Measurements from ENCODE around the gene MBP. TPM values are rescaled to one million over a fixed set of nuclear protein-coding genes. Genes with fewer than 3 reads are reported as not detected.

The MBP gene
- total RNA-seq, 1 donor: 80.7 TPM

DNA sequence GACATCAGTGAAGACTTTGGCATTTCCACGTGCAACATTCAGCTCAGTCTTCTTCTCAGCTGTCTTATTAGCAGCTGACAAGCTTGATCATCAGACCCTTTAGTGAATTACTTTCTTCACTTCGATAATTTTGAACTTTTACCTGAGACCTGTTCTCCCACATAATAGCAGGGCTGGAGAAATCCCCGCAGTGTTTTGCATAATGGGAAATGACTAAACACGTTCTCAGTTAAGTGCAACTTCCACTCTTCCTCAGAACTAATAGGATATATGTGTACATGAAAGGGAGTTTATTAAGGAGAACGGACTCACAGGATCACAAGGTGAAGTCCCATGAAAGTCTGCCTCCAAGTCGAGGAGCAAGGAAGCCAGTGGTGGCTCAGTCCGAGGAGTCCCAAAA lies 28.8 kb upstream of the MBP start:
- no peaks in the 10 kb centered on the region for H3K27me3 ChIP-seq (ENCODE audit: insufficient read depth, low read length)
- H3K9me3 ChIP-seq (ENCODE audit: low read depth, low read length): no peaks in the 10 kb centered on the region
- H3K4me1 ChIP-seq (ENCODE audit: insufficient read depth, low read length): peaks cover 22% of the 10 kb centered on the region
- no peak overlapping the region for H3K4me3 ChIP-seq (ENCODE audit: low read length)

DNA sequence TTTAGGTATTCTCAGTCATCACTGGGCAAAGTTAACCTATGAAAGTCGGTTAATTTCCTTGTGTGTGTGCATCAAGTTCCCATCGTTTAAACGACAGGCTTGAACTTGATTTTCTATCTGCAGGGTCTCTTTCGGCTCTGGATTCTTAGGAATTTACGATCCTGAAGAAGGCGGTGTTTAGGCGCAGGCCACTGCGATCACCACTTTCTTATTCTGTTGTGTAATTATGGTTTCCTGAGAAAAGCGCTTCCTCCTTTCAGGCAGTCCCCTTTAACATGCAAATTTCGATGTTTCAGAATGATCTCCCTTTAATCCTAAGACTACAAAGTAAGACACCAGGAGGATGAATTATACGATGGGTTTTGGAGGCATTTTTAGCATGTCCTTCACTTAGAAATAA lies 27.9 kb upstream of the MBP start:
- no peaks in the 10 kb centered on the region for H3K9me3 ChIP-seq (ENCODE audit: low read depth, low read length)

DNA sequence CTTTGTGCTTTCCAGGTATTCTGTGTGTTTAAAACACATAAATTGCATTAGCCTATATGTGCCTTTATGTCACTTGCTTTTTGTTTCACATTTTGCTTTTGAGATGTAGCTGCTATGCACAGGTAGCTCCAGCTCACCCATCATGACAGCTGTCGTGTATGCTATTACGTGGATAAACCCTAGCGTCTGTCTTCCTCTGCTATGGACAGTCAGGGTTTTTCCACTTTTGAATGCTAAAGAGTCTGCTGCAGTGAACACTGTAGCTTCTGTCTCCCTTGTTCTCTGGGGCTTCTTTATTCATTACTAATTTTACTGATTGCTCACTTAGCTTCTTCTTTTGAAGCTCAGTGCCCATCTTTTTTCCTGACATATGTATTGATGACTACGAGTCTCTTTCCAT lies 24.7 kb upstream of the MBP start:
- Histone ChIP-seq H3K9me3 (ENCODE audit: low read depth, low read length) (no peaks in the 10 kb centered on the region), H3K27me3 (ENCODE audit: insufficient read depth, low read length) (no peaks in the 10 kb centered on the region), H3K4me3 (ENCODE audit: low read length) (no peak overlapping the region), H3K4me1 (ENCODE audit: insufficient read depth, low read length) (peaks cover 20% of the 10 kb centered on the region)

More for the DNA sequence above, 27.9 kb upstream of the MBP start:
- no peak overlapping the region for H3K4me3 ChIP-seq (ENCODE audit: low read length)
- H3K27me3 ChIP-seq (ENCODE audit: insufficient read depth, low read length): no peaks in the 10 kb centered on the region
- peaks cover 22% of the 10 kb centered on the region for H3K4me1 ChIP-seq (ENCODE audit: insufficient read depth, low read length)

DNA sequence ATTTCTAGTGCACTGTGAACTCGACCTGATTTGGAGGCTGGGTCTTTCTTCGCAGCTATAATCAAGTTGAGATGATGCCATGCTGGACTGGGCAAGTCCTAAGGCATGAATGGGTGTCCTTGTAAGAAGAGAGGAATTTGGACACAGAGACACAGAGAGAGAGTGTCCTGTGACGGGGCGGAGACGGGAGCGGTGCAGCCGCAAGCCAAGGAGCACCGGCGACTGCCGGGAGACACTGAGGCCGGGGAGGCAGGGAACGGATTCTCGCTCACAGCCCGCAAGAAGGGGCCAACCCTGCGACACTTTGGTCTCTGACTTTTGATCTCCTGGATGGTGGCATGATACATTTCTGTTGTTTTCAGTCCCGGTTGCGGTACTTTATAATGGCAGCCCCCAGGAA lies 22.4 kb upstream of the MBP start:
- H3K27me3 ChIP-seq (ENCODE audit: insufficient read depth, low read length): no peaks in the 10 kb centered on the region
- H3K4me3 ChIP-seq (ENCODE audit: low read length): no peak overlapping the region
- no peaks in the 10 kb centered on the region for H3K9me3 ChIP-seq (ENCODE audit: low read depth, low read length)
- H3K4me1 ChIP-seq (ENCODE audit: insufficient read depth, low read length): peaks cover 3% of the 10 kb centered on the region

DNA sequence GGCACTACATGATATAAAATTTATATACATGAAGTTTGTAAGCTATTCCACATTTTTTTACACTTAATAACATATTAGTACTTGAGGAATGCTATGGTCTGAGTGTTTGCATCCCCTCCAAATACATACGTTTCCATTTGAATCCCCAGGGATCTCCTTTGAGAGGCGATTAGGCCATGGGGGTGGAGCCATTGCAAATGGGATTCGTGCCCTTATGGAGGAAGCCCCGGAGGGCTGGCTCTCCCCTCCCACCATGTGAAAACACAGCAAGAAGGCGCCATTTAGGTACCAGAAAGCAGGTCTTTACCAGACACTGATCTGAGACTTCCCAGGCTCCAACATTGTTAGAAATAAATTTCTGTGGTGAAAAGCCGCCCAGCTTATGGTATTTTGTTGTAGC lies 20.8 kb upstream of the MBP start:
- Histone ChIP-seq H3K9me3 (ENCODE audit: low read depth, low read length) (no peaks in the 10 kb centered on the region), H3K4me1 (ENCODE audit: insufficient read depth, low read length) (peaks cover 1% of the 10 kb centered on the region), H3K4me3 (ENCODE audit: low read length) (no peak overlapping the region), H3K27me3 (ENCODE audit: insufficient read depth, low read length) (no peaks in the 10 kb centered on the region)

DNA sequence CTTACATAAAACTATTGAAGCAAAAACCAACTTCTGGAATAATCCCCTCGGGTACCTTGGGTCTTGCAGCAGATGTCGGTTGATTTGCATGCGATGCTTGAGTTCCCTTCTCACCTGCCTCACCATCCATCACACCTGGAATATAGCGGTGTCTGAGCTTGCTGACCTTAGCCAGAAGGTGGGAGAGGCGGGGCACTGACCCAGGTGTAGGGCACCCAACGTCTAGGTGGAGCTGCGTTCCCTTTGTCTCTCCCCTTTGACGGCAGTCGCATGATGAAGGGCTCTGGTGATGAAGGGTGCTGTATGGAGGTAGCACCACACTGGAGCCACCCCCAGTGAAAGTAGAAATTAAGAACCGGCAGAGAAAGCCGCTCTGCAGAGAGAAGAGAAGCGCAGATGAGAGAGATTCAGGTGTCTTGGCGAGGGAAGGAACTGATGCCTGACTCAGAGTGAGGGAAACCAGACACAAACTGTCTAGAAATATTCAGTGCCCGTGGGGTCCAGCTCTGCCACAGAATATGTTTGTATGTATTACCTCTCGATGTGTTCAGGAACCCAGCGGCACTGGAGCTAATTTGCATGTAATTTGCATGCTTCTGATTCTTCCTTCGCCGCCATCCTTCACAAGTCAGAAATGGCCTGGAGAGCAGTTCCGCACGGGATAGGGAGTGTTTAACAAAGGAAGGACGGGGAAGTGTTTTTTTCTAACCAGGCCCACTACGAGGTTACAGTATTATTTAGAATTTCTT lies 19.4 kb upstream of the MBP start:
- H3K9me3 ChIP-seq (ENCODE audit: low read depth, low read length): no peaks in the 10 kb centered on the region

DNA sequence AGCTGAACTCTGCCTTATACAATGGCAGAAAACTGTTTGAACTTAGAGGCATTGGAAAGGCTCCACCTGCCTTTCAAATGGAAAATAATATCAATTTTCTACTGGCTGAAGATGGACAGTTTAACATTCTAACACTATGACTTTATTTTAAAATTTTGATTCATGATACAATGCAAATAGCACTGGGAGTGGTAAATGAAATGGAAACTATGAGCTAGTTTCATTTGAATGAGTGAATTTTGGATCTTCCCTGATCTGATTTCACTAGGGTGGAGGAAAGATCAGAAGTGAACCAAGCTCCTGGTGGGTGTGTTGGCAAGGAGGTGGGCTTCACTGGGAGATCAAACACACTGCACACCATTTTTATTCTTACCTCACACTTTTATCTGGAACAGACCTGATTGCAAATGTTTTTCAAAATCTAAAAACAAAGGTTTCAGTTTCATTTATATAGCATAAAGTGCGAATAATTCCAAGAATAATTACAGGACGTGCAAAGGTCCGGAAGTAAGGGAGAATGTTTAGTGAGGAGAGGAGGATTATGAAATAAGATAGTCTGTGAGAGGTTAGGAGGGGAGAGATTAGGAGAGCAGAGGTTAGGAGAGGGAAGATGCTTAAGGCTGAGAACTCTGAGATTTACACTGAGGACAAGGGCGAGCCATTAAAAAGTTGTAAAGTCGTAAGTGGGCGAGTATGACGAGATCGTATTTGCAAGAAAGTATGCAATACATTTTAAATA lies 18.6 kb upstream of the MBP start:
- H3K4me1 ChIP-seq (ENCODE audit: insufficient read depth, low read length): peaks cover 23% of the 10 kb centered on the region
- H3K9me3 ChIP-seq (ENCODE audit: low read depth, low read length): no peaks in the 10 kb centered on the region
- H3K27me3 ChIP-seq (ENCODE audit: insufficient read depth, low read length): no peaks in the 10 kb centered on the region
- no peak overlapping the region for H3K4me3 ChIP-seq (ENCODE audit: low read length)

More for the DNA sequence above, 19.4 kb upstream of the MBP start:
- Histone ChIP-seq H3K4me1 (ENCODE audit: insufficient read depth, low read length) (peaks cover 16% of the 10 kb centered on the region), H3K4me3 (ENCODE audit: low read length) (no peak overlapping the region), H3K27me3 (ENCODE audit: insufficient read depth, low read length) (no peaks in the 10 kb centered on the region)

DNA sequence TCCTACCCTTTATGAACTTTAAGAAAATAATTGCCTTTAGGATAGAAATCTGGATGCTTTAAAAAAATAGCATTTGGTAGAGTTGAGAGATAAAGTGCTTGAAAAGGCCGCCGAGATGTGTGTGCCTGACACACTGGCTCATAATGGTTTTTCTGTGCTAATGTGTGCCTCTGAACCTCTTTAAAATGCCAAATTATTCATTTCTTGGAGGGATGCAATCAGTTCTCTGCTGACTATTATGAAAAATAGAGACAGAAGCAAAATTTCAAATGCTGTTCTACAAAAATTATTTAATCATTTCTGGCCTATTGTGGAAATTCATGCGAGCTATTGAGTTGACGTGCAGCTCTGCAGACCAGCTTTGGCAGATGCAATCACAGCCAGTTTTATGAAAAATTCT lies 18.0 kb upstream of the MBP start:
- no peak overlapping the region for H3K4me3 ChIP-seq (ENCODE audit: low read length)
- H3K27me3 ChIP-seq (ENCODE audit: insufficient read depth, low read length): no peaks in the 10 kb centered on the region
- H3K4me1 ChIP-seq (ENCODE audit: insufficient read depth, low read length): peaks cover 24% of the 10 kb centered on the region
- H3K9me3 ChIP-seq (ENCODE audit: low read depth, low read length): no peaks in the 10 kb centered on the region

DNA sequence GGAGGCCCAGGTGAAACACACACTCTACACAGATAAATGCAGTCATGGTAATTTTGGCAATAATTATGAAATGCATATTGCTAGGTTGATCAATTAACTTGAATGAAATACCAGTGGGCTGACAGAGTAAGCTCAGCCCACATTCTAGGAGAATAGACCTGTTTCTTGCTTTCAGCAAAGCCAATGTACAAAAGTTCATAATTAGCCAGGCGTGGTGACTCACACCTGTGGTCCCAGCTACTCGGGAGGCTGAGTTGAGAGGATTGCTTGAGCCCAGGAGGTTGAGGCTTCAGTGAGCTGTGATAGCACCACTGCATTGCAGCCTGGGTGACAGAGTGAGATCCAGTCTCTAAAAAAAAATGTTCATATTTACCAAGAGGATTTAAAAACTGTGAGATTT lies 15.7 kb upstream of the MBP start:
- no peak overlapping the region for H3K4me3 ChIP-seq (ENCODE audit: low read length)

DNA sequence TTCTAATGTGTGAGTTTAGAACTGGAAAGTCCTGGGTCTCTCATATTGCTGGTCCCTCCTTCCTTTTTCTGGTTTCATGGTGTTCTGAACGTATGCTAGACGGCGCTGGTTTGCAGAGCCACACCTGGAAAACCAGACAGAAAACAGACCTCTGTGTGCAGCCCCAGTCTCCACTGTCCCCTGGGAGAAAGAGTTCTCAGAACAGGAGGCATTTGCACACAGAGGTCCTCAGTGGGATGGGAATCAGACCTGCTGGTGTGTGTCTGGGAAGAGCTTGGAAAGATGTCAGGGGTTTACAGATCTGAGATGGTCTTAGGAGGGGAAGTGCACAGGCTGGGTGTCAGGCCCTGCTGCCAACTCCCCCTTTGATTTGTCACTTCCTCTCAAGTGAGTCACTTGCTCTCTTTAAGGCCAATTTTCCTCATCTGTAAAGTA lies 14.9 kb upstream of the MBP start:
- no peaks in the 10 kb centered on the region for H3K9me3 ChIP-seq (ENCODE audit: low read depth, low read length)
- H3K27me3 ChIP-seq (ENCODE audit: insufficient read depth, low read length): no peaks in the 10 kb centered on the region
- no peak overlapping the region for H3K4me3 ChIP-seq (ENCODE audit: low read length)
- H3K4me1 ChIP-seq (ENCODE audit: insufficient read depth, low read length): peaks cover 24% of the 10 kb centered on the region

More for the DNA sequence above, 15.7 kb upstream of the MBP start:
- H3K27me3 ChIP-seq (ENCODE audit: insufficient read depth, low read length): no peaks in the 10 kb centered on the region
- peaks cover 24% of the 10 kb centered on the region for H3K4me1 ChIP-seq (ENCODE audit: insufficient read depth, low read length)
- no peaks in the 10 kb centered on the region for H3K9me3 ChIP-seq (ENCODE audit: low read depth, low read length)

DNA sequence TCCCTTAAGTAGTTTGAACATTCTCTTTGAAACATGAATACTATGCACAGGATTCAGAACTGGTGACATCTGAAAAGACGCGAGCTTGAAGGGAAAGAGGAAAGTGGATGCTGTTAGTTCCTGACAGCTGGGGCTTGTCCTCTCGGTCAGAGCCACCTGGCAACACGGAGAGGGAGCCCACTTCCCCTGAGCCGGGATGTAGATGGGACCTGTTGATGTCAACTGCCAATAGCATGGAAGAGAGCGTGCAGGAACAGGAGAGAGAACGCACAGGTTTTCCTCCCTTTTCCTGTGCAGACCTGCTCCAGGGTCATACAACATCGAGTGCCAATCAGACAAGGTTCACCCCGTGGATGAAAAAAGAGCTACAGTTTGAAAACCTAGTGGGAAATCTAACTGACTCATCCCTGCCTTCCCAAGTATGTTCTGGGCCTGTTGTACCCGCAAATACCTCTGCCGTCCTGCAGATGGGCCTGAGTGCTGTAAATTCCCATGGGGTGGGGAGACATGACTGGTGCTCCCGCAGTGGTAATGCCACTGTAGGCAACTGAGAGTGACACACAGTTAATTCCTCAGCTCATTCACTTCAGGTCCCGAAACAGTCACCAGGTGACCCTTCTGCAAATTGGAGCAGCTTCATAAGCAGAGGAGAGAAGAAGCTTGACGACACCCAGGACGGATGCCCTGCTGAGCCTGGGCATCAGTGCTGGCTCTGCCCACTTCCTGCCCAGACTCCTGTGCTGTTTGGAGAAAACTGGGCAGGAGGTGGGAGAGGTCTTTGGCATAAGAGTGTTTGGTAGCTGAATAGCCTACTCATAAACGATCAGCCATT lies 13.9 kb upstream of the MBP start:
- Histone ChIP-seq H3K4me3 (ENCODE audit: low read length) (no peak overlapping the region), H3K4me1 (ENCODE audit: insufficient read depth, low read length) (peaks cover 26% of the 10 kb centered on the region), H3K9me3 (ENCODE audit: low read depth, low read length) (no peaks in the 10 kb centered on the region), H3K27me3 (ENCODE audit: insufficient read depth, low read length) (no peaks in the 10 kb centered on the region)

DNA sequence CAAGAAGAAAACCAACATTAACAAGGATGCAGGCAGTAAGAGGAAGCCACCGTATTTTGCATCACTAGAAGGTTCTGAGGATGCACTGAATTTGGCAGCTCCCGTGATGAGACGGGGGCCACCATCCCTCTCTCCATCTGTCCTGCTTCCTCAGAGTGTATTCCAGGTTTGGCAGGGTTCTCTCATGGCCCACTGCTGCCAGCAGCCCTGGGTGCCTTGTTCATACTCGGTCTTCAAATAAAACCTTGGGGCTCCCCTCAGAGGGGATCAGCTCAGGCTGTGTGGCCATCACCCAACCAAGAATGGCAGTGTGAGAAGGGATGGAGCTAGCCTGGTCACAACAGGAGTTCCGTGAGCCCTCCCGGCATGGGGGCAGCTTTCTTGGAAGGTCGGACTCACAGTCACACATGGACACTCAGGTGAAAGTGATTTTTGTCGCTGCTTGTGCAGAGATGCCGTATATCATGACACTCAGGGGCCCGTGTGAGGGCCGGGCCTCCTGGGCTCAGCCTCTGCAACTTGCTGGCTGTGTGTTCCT lies 12.8 kb upstream of the MBP start:
- no peaks in the 10 kb centered on the region for H3K27me3 ChIP-seq (ENCODE audit: insufficient read depth, low read length)
- no peaks in the 10 kb centered on the region for H3K9me3 ChIP-seq (ENCODE audit: low read depth, low read length)
- no peak overlapping the region for H3K4me3 ChIP-seq (ENCODE audit: low read length)
- H3K4me1 ChIP-seq (ENCODE audit: insufficient read depth, low read length): peaks cover 37% of the 10 kb centered on the region

DNA sequence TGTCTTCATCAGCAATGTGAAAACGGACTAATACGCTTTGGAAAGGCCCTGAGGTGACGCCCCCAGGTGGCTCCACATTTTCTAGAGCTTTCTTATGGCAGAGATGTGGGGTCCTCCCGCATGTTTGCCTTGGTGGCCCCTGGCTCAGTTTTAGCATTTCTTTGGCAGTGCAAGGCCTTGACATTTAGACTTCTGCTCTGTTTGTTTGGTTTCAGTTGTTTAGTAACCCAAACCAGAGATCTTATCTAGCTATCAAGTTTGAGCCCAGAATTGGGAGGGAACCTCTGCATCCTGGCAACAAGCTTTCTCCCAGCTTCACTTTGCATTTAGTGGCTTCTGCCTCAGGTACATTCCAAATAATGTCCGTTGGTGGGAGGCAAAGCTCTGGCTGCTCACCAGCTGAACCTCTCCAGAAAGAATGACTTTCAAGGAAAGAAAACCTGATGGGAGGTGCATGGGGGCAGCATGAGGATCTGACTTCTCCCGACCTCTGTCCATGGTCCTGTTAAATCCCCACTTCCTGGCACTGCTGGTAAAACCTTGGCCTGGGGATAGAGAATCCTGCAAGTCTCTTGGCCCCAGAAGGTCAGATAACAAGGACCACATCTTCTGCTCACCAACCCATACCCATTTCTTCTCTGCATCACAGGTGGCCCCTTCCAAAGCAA lies 12.0 kb upstream of the MBP start:
- H3K4me3 ChIP-seq (ENCODE audit: low read length): no peak overlapping the region
- H3K9me3 ChIP-seq (ENCODE audit: low read depth, low read length): no peaks in the 10 kb centered on the region
- H3K4me1 ChIP-seq (ENCODE audit: insufficient read depth, low read length): peaks cover 45% of the 10 kb centered on the region
- H3K27me3 ChIP-seq (ENCODE audit: insufficient read depth, low read length): no peaks in the 10 kb centered on the region

DNA sequence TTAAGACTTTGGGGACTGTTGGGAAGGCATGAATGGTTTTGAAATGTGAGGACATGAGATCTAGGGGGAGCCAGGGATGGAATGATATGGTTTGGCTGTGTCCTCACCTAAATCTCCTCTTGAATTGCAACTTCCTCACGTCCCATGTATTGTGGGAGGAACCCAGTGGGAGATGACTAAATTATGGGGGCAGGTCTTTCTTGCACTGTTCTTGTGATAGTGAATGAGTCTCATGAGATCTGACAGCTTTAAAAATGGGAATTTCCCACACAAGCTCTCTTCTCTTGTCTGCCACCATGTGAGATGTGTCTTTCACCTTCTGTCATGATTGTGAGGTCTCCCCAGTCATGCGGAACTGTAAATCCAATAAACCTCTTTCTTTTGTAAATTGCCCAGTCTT lies 11.5 kb upstream of the MBP start:
- Histone ChIP-seq H3K9me3 (ENCODE audit: low read depth, low read length) (no peaks in the 10 kb centered on the region), H3K4me3 (ENCODE audit: low read length) (no peak overlapping the region), H3K4me1 (ENCODE audit: insufficient read depth, low read length) (peaks cover 50% of the 10 kb centered on the region), H3K27me3 (ENCODE audit: insufficient read depth, low read length) (no peaks in the 10 kb centered on the region)
